GM12891 (cell line): ENCODE measurements around the gene AP1B1.

Experiments
- PAX5 ChIP-seq: IDR thresholded peaks from 2 replicates; pipeline ENCODE4 v1.6.1; 2011; ENCODE audit warnings: low read length, moderate library complexity, mild to moderate bottlenecking; ENCODE audit not compliant: insufficient read depth, severe bottlenecking
- POLR2A ChIP-seq: IDR thresholded peaks from 2 replicates; pipeline ENCODE4 v1.6.1; 2011; ENCODE audit warnings: low read depth, low read length, control low read depth
- POLR2AphosphoS5 ChIP-seq: IDR thresholded peaks from 2 replicates; pipeline ENCODE4 v1.6.1; 2011; ENCODE audit warnings: low read depth, low read length, control low read depth
- TAF1 ChIP-seq: IDR thresholded peaks from 2 replicates; pipeline ENCODE4 v1.6.1; 2011; ENCODE audit warnings: low read depth, low read length, control low read depth

GRCh38 chr22:29290061-29290460, 98.3 kb downstream of the AP1B1 start:
- TF ChIP-seq POLR2AphosphoS5 (no peak), POLR2A (no peak), PAX5 (no peak), TAF1 (no peak)
